HepG2 (cell line): ENCODE results near the gene SSBP4. TPM values are rescaled to one million over a fixed set of nuclear protein-coding genes. Genes with fewer than 3 reads are reported as not detected.

ENCODE experiments used
- ELF1 ChIP-seq: sonication (generic); formaldehyde crosslinking; IDR thresholded peaks from 2 replicates; pipeline ENCODE4 v1.4.0; 2020; ENCODE audit warnings: missing genetic modification reagents
- GATA4 ChIP-seq: sonication (generic); IDR thresholded peaks from 2 replicates; pipeline ENCODE4 v1.6.1; 2016; ENCODE audit warnings: antibody characterized with exemption, low read depth, borderline replicate concordance
- GPN1 ChIP-seq: sonication (generic); formaldehyde crosslinking; IDR thresholded peaks from 2 replicates; pipeline ENCODE4 v1.5.1; 2020; ENCODE audit warnings: missing genetic modification reagents, borderline replicate concordance
- HBP1 ChIP-seq: IDR thresholded peaks from 2 replicates; pipeline ENCODE4 v1.6.1; 2016; ENCODE audit warnings: low read depth, control low read depth
- HNF4G ChIP-seq, 2 experiments: sonication (generic) in 1 of 2; formaldehyde crosslinking in 1 of 2; IDR thresholded peaks; 2 replicates each; pipeline versions ENCODE4 v1.4.0 to v1.6.1; 2011 to 2020; ENCODE audit warnings: borderline replicate concordance in 2 of 2, low read depth in 2 of 2, mild to moderate bottlenecking in 2 of 2, low read length in 1 of 2, missing genetic modification reagents in 1 of 2, moderate library complexity in 1 of 2
- HNRNPUL1 ChIP-seq: fragments of 200-400 bp; formaldehyde crosslinking; IDR thresholded peaks from 2 replicates; pipeline ENCODE4 v1.6.1; 2017; ENCODE audit warnings: low read depth, mild to moderate bottlenecking, low read length, moderate library complexity
- JUN ChIP-seq: sonication (generic); formaldehyde crosslinking; IDR thresholded peaks from 2 replicates; pipeline ENCODE4 v1.4.0; 2020; ENCODE audit warnings: mild to moderate bottlenecking, missing genetic modification reagents
- MED1 ChIP-seq: sonication (generic); formaldehyde crosslinking; IDR thresholded peaks from 2 replicates; pipeline ENCODE4 v1.4.0; 2020; ENCODE audit warnings: missing genetic modification reagents
- MZF1 ChIP-seq: sonication (generic); formaldehyde crosslinking; IDR thresholded peaks from 2 replicates; pipeline ENCODE4 v1.8.1; 2023; ENCODE audit warnings: mild to moderate bottlenecking, missing genetic modification reagents, borderline replicate concordance
- NONO ChIP-seq, 2 experiments: fragments of 450-650 bp in 1 of 2; sonication (generic) in 1 of 2; formaldehyde crosslinking in 1 of 2; IDR thresholded peaks in 1 of 2; conservative IDR thresholded peaks in 1 of 2; 2 replicates each; pipeline versions ENCODE4 v1.6.1 to v1.8.0; 2017 to 2022; ENCODE audit warnings: mild to moderate bottlenecking in 1 of 2, missing genetic modification reagents in 1 of 2, moderate library complexity in 1 of 2
- RARA ChIP-seq: IDR thresholded peaks from 2 replicates; pipeline ENCODE4 v1.6.1; 2016; ENCODE audit warnings: missing genetic modification reagents, missing compliant biosample characterization
- SRF ChIP-seq: IDR thresholded peaks from 2 replicates; pipeline ENCODE4 v1.6.1; 2011; ENCODE audit warnings: mild to moderate bottlenecking, low read depth, low read length, moderate library complexity
- TMF1 ChIP-seq: sonication (generic); formaldehyde crosslinking; IDR thresholded peaks from 2 replicates; pipeline ENCODE4 v1.8.1; 2022; ENCODE audit warnings: low read depth, missing genetic modification reagents
- ZFP62 ChIP-seq: sonication (generic); formaldehyde crosslinking; IDR thresholded peaks from 2 replicates; pipeline ENCODE4 v1.4.0; 2020; ENCODE audit warnings: missing genetic modification reagents
- ZNF549 ChIP-seq: sonication (generic); formaldehyde crosslinking; IDR thresholded peaks from 2 replicates; pipeline ENCODE4 v1.5.0; 2020; ENCODE audit warnings: missing genetic modification reagents
- ZNF720 ChIP-seq: sonication (generic); formaldehyde crosslinking; IDR thresholded peaks from 2 replicates; pipeline ENCODE4 v1.4.0; 2020; ENCODE audit warnings: missing genetic modification reagents
- ZNF850 ChIP-seq: sonication (generic); formaldehyde crosslinking; conservative IDR thresholded peaks from 2 replicates; pipeline ENCODE4 v1.9.0; 2021; ENCODE audit warnings: mild to moderate bottlenecking, missing genetic modification reagents
- ZSCAN29 ChIP-seq: sonication (generic); formaldehyde crosslinking; conservative IDR thresholded peaks from 2 replicates; pipeline ENCODE4 v1.4.0; 2020; ENCODE audit warnings: mild to moderate bottlenecking, missing genetic modification reagents
- polyA plus RNA-seq, 8 experiments: library from polyadenylated mRNA; depleted of rRNA in 3 of 8; stranded (reverse) in 7 of 8; unstranded in 1 of 8; fragments of >200 nt; fragmentation: Illumina TruSeq in 4 of 8; extraction: Trizol in 4 of 8; gene quantifications; 2 replicates each; pipeline versions ENCODE4 v1.2.1 to v1.2.3, GENCODE V29; 2011 to 2016; ENCODE audit warnings: low read depth in 4 of 8, missing spikeins in 1 of 8, mixed read lengths in 1 of 8; ENCODE audit not compliant: insufficient read depth in 1 of 8
- total RNA-seq, 5 experiments: library from RNA; depleted of rRNA; stranded (reverse); fragments of >200 nt; fragmentation: Illumina TruSeq; extraction: Trizol; gene quantifications; 2 replicates each; pipeline ENCODE4 v1.2.3, GENCODE V29; 2016; ENCODE audit warnings: low read depth in 1 of 5
- TF ChIP-seq, protein P1 (sequence below): sonication (generic); formaldehyde crosslinking; IDR thresholded peaks from 2 replicates; pipeline ENCODE4 v1.5.0; 2020; ENCODE audit warnings: mild to moderate bottlenecking, missing genetic modification reagents
- TF ChIP-seq, protein P2 (sequence below): sonication (generic); formaldehyde crosslinking; IDR thresholded peaks from 2 replicates; pipeline ENCODE4 v1.4.0; 2020; ENCODE audit warnings: mild to moderate bottlenecking, low read depth, missing genetic modification reagents
- TF ChIP-seq, protein P3 (sequence below): sonication (generic); formaldehyde crosslinking; conservative IDR thresholded peaks from 2 replicates; pipeline ENCODE4 v1.8.0; 2022; ENCODE audit warnings: low read depth, missing genetic modification reagents
- TF ChIP-seq, protein P4 (sequence below): sonication (generic); formaldehyde crosslinking; IDR thresholded peaks from 2 replicates; pipeline ENCODE4 v1.4.0; 2020; ENCODE audit warnings: low read depth, mild to moderate bottlenecking, missing genetic modification reagents

SSBP4 gene
- total and polyA plus RNA-seq, 2 of the 13 experiments (the other 11 are each of a cell fraction or from before 2014, with no cell fraction given) = 20.8 to 39.5 TPM

DNA sequence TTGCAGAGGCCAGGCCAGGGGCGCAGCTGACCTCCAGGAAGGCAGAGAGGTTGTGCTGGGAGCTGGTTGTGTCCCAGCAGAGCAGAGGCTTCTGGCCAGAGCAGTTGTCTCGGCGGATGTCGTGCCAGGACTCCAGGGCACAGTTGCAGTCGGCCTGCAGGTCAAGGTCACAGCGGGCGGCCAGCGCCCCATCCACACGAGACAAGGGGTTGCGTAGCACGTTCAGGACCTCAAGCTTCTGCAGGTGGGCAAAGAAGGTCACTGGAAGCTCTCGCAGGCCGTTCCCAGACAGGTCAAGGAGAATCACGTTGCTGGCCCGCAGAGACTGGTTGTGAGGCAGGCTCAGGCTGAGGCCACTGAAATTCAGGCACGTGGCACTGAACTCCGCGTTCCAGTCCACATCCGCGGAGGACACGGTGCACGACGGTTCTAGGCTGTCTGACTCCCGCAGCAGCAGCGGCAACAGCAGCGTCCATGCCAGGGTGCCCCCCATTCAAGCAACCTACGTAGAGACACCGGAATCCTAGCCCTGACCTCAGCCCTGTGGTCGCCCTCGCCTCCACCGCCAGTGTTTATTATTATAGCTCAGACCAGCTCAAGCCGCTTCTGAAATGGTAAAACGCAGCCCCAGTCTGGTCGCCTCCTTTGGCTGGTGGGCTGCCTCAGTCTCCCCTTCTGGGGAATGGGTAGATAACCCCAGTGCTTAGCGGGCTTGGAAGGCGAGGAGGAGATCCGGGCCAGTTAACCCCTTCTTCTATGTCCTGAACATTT, 22.5 kb upstream of the SSBP4 start (continued):
- TF ChIP-seq HBP1 (CRISPR knock-in tag) (no peak), MED1 (CRISPR knock-in tag) (no peak), RARA (CRISPR knock-in tag) (peak; percentile 90), ZFP62 (CRISPR knock-in tag) (no peak), HNRNPUL1 (no peak), ZNF549 (CRISPR knock-in tag) (no peak), HNF4G (IDR thresholded peaks at IDR 0.05; ENCODE audit: borderline replicate concordance, low read depth, low read length) (no peak), HNF4G (CRISPR knock-in tag; IDR thresholded peaks at IDR 0.05; ENCODE audit: borderline replicate concordance, low read depth) (no peak), ZNF850 (CRISPR knock-in tag) (no peak), ELF1 (CRISPR knock-in tag) (no peak), JUN (CRISPR knock-in tag) (peak; percentile 55; the same call in 1 of the 2 replicates), ZNF720 (CRISPR knock-in tag) (no peak), SRF (no peak), GPN1 (CRISPR knock-in tag) (no peak), TMF1 (CRISPR knock-in tag) (peak; percentile 80), ZSCAN29 (CRISPR knock-in tag) (no peak; the same call in 1 of the 2 replicates), GATA4 (no peak), NONO (IDR thresholded peaks at IDR 0.05) (no peak), NONO (CRISPR knock-in tag; conservative IDR thresholded peaks at IDR 0.05) (no peak), MZF1 (CRISPR knock-in tag) (no peak)
- TF ChIP-seq, protein P1, sequence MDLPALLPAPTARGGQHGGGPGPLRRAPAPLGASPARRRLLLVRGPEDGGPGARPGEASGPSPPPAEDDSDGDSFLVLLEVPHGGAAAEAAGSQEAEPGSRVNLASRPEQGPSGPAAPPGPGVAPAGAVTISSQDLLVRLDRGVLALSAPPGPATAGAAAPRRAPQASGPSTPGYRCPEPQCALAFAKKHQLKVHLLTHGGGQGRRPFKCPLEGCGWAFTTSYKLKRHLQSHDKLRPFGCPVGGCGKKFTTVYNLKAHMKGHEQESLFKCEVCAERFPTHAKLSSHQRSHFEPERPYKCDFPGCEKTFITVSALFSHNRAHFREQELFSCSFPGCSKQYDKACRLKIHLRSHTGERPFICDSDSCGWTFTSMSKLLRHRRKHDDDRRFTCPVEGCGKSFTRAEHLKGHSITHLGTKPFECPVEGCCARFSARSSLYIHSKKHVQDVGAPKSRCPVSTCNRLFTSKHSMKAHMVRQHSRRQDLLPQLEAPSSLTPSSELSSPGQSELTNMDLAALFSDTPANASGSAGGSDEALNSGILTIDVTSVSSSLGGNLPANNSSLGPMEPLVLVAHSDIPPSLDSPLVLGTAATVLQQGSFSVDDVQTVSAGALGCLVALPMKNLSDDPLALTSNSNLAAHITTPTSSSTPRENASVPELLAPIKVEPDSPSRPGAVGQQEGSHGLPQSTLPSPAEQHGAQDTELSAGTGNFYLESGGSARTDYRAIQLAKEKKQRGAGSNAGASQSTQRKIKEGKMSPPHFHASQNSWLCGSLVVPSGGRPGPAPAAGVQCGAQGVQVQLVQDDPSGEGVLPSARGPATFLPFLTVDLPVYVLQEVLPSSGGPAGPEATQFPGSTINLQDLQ = no peak
- TF ChIP-seq, protein P2, sequence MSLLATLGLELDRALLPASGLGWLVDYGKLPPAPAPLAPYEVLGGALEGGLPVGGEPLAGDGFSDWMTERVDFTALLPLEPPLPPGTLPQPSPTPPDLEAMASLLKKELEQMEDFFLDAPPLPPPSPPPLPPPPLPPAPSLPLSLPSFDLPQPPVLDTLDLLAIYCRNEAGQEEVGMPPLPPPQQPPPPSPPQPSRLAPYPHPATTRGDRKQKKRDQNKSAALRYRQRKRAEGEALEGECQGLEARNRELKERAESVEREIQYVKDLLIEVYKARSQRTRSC = no peak
- TF ChIP-seq, protein P3, sequence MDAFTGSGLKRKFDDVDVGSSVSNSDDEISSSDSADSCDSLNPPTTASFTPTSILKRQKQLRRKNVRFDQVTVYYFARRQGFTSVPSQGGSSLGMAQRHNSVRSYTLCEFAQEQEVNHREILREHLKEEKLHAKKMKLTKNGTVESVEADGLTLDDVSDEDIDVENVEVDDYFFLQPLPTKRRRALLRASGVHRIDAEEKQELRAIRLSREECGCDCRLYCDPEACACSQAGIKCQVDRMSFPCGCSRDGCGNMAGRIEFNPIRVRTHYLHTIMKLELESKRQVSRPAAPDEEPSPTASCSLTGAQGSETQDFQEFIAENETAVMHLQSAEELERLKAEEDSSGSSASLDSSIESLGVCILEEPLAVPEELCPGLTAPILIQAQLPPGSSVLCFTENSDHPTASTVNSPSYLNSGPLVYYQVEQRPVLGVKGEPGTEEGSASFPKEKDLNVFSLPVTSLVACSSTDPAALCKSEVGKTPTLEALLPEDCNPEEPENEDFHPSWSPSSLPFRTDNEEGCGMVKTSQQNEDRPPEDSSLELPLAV (CRISPR knock-in tag) = no peak
- TF ChIP-seq, protein P4, sequence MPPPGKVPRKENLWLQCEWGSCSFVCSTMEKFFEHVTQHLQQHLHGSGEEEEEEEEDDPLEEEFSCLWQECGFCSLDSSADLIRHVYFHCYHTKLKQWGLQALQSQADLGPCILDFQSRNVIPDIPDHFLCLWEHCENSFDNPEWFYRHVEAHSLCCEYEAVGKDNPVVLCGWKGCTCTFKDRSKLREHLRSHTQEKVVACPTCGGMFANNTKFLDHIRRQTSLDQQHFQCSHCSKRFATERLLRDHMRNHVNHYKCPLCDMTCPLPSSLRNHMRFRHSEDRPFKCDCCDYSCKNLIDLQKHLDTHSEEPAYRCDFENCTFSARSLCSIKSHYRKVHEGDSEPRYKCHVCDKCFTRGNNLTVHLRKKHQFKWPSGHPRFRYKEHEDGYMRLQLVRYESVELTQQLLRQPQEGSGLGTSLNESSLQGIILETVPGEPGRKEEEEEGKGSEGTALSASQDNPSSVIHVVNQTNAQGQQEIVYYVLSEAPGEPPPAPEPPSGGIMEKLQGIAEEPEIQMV (CRISPR knock-in tag) = no peak
